Activated T-cell treated with anti-CD3 and anti-CD28 coated beads for 24 hours (primary cell): Measurements from ENCODE around the gene PTBP1.

Experiments used
- DNase-seq: peaks from one replicate; pipeline ENCODE4 v3.0.0-alpha.2; 2020; ENCODE audit warnings: low read depth

The PTBP1 gene

GRCh38 chr19:772730-773436 lies 24.4 kb upstream of the PTBP1 start:
- no peak for DNase-seq

DNA sequence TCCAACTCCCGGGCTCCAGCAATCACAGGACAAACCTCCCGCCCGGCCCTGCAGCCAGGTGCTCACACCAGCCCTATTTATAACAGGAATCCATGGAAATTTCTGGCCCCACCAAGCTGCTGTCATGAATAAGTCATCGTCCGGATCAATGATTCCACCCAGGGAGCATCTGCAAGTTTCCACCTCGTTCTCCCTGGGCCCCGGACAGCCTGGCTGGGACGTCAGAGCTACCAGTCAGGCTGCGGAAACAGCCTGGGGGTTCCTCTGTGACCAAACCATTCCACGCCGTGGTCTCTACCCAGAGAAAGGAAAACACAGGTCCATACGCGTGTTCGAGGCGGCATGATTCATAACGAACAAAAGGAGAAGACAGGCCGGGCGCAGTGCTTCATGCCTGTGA lies 20.7 kb upstream of the PTBP1 start:
- no peak for DNase-seq

DNA sequence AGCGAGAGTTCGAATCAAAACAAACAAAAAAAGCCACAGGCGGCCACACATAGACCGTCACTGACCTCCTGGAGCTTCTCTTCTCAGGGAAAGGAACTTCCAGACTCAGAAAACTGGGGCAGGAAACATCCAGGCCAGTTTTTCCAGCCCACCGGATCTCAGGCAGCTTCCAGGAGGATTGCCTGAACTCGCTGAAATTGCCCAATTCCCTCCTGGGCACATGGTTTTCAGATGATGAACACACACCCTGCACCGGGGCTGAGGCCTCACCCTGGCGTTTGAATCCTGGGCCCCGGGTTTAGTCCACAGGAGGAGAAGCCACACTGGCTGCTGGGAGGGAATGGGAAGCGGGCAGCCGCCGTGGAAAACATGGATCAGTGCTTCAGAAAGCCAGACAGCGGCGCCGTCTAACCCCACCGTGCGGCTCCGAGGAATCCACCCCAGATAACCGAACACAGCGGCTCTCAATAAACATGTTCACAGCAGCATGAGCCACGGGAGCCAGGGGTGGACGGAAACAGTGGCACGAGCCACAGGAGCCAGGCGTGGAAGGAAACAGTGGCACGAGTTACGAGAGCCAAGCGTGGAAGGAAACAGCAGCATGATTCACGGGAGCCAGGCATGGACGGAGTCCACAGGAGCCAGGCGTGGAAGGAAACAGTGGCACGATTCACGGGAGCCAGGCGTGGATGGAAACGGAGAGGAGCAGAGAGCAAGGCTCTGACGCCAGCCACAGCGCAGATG lies 18.2 kb upstream of the PTBP1 start:
- DNase-seq, result no peak

DNA sequence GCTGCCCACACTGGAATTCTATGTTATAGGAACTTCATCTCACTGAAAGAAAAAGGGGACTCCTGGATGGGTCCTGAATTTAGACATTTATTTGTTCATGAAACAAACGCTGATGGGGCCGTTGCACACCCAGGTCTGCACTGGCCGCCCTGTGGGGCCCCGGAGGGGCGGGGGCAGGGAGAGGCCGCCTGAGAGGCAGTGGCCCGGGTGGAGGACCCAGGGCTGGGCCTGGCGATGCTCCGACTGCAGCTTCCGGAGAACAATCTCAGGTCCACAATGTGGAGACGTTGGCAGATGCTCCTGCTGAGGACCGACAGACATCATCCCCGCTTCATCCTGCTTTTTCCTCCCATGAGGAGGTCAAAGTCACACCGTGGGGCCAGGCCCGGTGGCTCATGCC lies 16.3 kb upstream of the PTBP1 start:
- no peak for DNase-seq

- no peak for DNase-seq
Measured at GRCh38 chr19:781800-782184, 15.5 kb upstream of the PTBP1 start.

GRCh38 chr19:782185-782877 lies 14.9 kb upstream of the PTBP1 start:
- no peak for DNase-seq

- no peak for DNase-seq
Measured at GRCh38 chr19:782878-783668, 14.2 kb upstream of the PTBP1 start.

GRCh38 chr19:784541-784940 lies 12.7 kb upstream of the PTBP1 start:
- DNase-seq, result no peak

- no peak for DNase-seq
Measured at GRCh38 chr19:787536-787935, 9.7 kb upstream of the PTBP1 start.

DNA sequence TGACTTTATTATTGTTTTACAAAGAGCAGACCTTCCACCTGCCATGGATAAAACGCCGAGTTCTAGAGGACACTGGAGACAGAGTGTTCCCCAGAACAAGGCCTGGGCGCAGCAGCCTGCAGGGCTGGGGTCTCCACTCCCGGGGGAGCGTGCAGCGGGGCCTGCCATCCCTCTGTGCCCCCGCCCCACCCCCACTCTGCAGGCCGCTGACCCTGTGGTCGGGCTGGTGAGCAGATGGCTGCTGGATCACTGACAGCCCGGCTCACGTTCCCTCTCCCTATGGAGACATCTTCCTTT lies 8.6 kb upstream of the PTBP1 start:
- no peak for DNase-seq

DNA sequence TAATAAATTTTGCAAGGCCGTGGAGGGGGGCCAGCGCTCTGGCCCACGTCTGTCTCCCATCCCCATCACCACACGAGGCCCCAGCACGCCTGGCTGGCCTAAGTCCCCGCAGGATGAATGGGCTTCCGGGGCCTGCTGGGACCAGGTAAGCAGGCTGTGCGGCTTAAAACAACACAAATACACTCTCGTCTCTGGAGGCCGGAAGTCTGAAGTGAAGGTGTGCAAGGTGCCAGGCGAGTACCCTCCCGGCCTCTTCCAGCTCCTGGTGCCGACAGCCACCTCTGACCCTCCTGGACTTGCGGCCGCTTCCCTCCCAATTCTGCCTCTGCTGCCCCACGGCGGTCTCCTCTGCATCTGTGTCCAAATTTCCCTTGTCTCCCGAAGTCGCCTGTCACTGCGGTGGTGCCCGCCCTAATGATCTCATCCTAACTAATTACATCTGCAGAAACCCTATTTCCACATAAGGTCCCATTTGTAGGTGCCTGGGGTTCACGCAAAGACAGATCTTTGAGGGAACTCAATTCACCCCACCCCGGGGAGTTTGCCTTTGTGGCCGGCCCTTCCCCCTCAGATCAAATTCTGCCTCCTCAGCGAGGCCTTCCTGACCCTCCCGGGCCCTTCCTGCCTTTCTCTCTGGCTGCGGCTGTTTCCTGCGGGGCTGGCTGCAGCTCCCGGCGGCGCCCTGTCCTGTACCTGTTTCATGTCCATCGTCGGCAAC lies 8.1 kb upstream of the PTBP1 start:
- no peak for DNase-seq

DNA sequence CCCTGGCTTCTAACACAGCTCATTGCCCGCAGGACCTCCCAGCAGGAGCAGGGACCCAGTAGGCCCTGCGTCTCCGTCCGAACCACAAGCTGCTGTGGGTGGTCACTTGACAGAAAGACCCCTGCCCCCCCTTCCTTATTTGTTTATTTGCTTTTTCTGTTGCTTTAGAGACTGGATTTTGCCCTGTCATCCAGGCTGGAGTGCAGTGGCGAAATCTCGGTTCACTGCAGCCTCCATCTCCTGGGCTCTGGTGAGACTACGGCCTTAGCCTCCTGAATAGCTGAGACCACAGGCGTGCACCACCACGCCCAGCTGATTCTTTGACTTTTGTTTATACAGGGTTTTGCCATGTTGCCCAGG lies 7.6 kb upstream of the PTBP1 start:
- DNase-seq, result no peak

DNA sequence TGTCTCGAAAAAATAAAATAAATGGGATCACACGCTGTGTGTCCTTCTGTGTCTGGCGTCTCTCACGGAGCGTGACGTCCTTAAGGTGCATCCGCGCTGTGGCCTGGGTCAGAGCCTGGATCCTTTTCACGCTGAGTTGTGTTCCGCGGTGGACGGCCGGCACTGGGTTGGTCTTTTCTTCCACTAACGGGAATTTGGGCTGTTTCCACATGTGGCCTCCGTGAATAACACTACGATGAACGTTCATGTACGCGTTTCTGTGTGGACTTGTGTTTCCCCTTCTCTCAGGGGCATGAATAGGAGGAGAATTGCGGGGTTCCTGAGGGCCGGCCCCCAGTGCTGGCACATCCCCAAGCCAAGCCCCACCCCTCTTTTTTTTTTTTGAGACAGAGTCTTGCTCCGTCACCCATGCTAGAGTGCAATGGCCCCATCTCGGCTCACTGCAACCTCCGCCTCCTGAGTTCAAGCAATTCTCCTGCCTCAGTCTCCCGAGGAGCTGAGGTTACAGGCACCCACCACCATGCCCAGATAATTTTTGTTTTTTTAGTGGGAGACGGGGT lies 6.2 kb upstream of the PTBP1 start:
- DNase-seq, result no peak

GRCh38 chr19:791567-792305 lies 5.5 kb upstream of the PTBP1 start:
- DNase-seq, result no peak

- no peak for DNase-seq
Measured at GRCh38 chr19:792306-792885, 4.9 kb upstream of the PTBP1 start.

DNA sequence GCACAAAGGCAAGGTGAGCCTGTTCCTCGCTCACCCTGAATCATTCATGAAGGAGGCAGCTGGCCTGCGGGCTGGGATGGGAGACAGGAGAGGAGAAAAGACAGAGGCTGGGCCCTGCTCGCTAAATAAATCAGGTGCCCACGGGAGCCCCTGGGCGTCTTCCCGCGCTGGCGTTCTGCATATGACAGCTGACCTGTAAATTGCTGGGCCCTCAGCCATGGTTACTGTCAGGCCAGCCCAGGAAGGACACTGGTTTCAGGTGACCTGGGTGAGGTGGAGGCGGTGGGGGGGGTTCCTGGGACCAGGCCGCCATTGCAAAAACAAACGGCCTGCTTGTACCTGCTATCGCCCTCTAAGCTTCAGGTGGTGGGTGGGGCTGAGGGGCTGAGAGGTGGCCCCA lies 3.4 kb upstream of the PTBP1 start:
- no peak for DNase-seq

- DNase-seq, result no peak
Measured at GRCh38 chr19:795073-795611, 2.1 kb upstream of the PTBP1 start.

DNA sequence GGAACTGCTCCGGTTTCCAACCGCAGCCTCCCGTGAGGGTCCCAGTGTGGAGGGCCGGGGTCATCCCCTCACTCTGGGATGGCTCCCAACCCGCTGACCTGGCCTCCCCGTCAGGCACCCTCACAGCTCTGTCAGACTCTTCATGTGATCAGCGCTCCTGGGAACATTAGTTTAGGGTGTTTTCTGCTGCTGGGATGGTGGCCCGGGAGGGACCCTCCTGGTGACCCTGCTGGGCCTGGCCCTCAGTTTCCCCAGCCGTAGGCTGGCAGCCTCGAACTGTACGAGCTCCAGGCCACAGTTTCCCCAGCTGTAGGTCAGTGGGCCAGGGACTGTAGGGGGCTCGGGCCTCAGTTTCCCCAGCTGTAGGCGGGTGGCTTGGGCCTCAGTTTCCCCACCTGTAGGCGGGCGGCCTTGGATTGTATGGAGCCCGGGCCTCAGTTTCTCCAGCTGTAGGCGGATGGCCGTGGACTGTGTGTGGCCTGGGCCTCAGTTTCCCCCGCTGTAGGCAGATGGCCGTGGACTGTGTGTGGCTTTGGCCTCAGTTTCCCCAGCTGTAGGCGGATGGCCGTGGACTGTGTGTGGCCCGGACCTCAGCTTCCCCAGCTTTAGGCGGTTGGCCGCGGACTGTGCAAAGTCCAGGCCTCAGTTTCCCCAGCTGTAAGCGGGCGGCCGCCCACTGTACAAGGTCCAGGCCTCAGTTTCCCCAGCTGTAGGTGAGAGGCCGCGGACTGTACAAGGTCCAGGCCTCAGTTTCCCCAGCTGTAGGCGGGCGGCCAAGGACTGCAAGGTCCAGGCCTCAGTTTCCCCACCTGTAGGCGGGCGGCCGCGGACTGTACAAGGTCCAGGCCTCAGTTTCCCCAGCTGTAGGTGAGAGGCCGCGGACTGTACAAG lies 1.3 kb upstream of the PTBP1 start:
- DNase-seq, result no peak
